Fibroblast of villous mesenchyme (primary cell): ENCODE results near the gene STX1B. TPM values are rescaled to one million over a fixed set of nuclear protein-coding genes. Genes with fewer than 3 reads are reported as not detected.

ENCODE experiments used
- DNase-seq: peaks from one replicate; pipeline ENCODE4 v3.0.0-alpha.2; 2010; ENCODE audit warnings: low read depth
- H3K4me3 ChIP-seq: 2 replicates; pipeline ENCODE4 v1.5.1; 2011; ENCODE audit warnings: low read depth, mild to moderate bottlenecking, low read length
- total RNA-seq: library from RNA; depleted of rRNA; stranded (reverse); fragments of >200 nt; gene quantifications from 2 replicates; pipeline ENCODE4 v1.2.3, GENCODE V29; 2012
- TF ChIP-seq, protein P1 (sequence below): IDR thresholded peaks from 2 replicates; pipeline ENCODE4 v1.5.1; 2012; ENCODE audit warnings: low read depth, mild to moderate bottlenecking, low read length; ENCODE audit not compliant: insufficient read depth

STX1B gene
- total RNA-seq, 1 donor: 2.2 TPM

DNA sequence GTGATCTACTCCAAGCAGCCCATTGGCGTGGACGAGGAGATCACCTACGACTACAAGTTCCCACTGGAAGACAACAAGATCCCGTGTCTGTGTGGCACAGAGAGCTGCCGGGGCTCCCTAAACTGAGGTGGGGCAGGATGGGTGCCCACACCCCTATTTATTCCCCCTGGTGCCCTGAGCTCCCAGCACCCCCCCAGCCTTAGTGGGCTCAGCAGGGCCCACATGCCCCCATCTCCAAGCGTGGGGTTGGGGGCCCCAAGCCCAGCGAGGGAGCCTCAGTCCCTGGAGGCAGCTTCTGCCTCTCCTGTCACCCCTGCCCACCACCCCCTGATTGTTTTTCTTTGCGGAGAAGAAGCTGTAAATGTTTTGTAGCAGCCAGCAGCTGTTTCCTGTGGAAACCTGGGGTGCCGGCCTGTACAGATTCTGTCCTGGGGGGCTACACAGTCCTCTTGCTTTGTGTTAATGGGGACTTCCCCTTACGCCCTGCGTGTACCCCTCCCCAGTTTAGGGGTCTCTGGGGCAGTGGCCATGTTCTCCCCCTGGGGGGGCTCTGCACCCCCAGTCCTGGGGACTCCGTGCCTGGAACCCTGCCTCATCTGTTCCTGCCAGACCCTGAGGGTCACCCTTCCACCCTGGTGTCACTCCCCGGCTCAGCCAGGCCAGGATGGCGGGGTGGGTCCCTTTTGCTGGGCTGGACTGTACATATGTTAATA is 26.4 kb downstream of the STX1B start:
- H3K4me3 ChIP-seq: no peak overlapping the region
- TF ChIP-seq, protein P1, sequence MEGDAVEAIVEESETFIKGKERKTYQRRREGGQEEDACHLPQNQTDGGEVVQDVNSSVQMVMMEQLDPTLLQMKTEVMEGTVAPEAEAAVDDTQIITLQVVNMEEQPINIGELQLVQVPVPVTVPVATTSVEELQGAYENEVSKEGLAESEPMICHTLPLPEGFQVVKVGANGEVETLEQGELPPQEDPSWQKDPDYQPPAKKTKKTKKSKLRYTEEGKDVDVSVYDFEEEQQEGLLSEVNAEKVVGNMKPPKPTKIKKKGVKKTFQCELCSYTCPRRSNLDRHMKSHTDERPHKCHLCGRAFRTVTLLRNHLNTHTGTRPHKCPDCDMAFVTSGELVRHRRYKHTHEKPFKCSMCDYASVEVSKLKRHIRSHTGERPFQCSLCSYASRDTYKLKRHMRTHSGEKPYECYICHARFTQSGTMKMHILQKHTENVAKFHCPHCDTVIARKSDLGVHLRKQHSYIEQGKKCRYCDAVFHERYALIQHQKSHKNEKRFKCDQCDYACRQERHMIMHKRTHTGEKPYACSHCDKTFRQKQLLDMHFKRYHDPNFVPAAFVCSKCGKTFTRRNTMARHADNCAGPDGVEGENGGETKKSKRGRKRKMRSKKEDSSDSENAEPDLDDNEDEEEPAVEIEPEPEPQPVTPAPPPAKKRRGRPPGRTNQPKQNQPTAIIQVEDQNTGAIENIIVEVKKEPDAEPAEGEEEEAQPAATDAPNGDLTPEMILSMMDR: no peak
- DNase-seq: no peak

GRCh38 chr16:30983289-30983889 is 27.0 kb downstream of the STX1B start:
- no peak for DNase-seq
- TF ChIP-seq, protein P1: no peak
- no peak overlapping the region for H3K4me3 ChIP-seq

DNA sequence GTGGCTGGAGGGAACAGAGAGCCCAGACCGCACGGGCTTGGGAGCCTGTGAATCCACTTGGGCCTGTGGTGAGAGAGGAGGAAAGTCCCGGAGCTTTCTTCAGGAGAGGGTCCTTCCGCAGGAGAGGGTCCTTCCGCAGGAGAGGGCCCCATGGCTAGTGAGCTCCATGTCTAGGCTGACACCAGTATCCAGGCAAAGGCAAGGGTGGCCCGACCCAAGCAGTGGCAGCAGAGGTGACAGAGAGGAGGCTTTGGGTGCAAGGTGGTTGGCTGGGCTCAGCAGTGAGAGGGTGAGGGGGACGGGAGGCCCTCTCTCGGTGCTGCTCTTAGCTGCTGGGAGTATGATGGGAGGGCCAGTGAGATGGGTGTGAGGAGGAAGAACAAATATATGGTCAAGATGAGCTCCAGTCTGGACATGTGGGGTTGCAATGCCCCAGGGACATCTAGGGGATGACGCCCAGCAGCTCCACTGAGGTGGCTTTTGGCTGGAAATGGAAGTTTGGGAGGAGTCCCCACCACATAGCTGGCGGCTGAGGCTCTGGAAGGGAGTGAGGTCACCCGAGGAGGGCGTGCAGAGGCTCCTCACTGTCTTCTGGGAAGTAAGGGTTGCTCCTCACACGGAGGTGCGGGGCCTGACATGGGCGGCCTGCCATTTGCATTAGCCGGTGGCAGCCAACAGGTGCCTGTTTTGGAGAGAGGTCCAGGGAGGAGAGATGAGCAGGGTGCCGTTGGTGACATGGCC is 27.7 kb downstream of the STX1B start:
- DNase-seq: no peak
- H3K4me3 ChIP-seq: no peak overlapping the region
- TF ChIP-seq, protein P1: no peak

- DNase-seq: no peak
Observed at GRCh38 chr16:30980959-30981358, 29.5 kb downstream of the STX1B start.

GRCh38 chr16:30980434-30980833 is 30.0 kb downstream of the STX1B start:
- no peak overlapping the region for H3K4me3 ChIP-seq
- TF ChIP-seq, protein P1: no peak
- DNase-seq: no peak

More at GRCh38 chr16:30980959-30981358, 29.5 kb downstream of the STX1B start:
- TF ChIP-seq, protein P1: no peak
- no peak overlapping the region for H3K4me3 ChIP-seq

DNA sequence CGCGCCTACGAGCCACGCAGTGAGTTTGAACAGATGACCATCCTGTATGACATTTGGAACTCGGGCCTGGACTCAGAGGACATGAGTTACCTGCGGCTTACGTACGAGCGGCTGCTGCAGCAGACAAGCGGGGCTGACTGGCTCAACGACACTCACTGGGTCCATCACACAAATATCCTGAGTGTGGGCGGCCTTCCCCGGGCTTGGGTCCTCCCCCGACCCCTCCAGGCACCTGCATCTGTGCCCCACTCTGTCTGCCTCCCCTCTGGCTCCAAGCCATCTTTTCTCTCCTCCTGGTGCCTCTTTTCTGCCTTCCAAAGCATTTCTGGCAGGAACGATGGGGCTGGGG is 30.4 kb downstream of the STX1B start:
- no peak overlapping the region for H3K4me3 ChIP-seq
- DNase-seq: no peak
- TF ChIP-seq, protein P1: no peak
